Smooth muscle cell (in vitro differentiated cells): ENCODE data around the gene ANO7. TPM values are rescaled to one million over a fixed set of nuclear protein-coding genes. Genes with fewer than 3 reads are reported as not detected.

Source experiments
- DNase-seq: peaks from one replicate; lab custom pipeline; 2025; ENCODE audit not compliant: unreplicated experiment; lab: John Stamatoyannopoulos, UW
- H2AFZ ChIP-seq: fragments of 200-600 bp; sonication (generic); 2 replicates; pipeline ENCODE4 v1.6.0; 2016; ENCODE audit warnings: antibody characterized with exemption, low read depth, mild to moderate bottlenecking
- H3F3A ChIP-seq: fragments of 200-600 bp; sonication (generic); 2 replicates; pipeline ENCODE4 v1.6.0; 2017; ENCODE audit warnings: antibody characterized with exemption, low read depth
- H3K27ac ChIP-seq: fragments of 200-600 bp; sonication (generic); 2 replicates; pipeline ENCODE4 v1.5.1; 2016; ENCODE audit warnings: low read depth, mild to moderate bottlenecking
- H3K27me3 ChIP-seq: fragments of 200-600 bp; sonication (generic); 2 replicates; pipeline ENCODE4 v1.6.1; 2016; ENCODE audit warnings: low read depth, mild to moderate bottlenecking
- H3K36me3 ChIP-seq: fragments of 200-600 bp; sonication (generic); 2 replicates; pipeline ENCODE4 v1.5.1; 2016; ENCODE audit warnings: low read depth
- H3K4me1 ChIP-seq: fragments of 200-600 bp; sonication (generic); 2 replicates; pipeline ENCODE4 v1.5.1; 2016; ENCODE audit warnings: low read depth
- H3K4me2 ChIP-seq: fragments of 200-600 bp; sonication (generic); 2 replicates; pipeline ENCODE4 v1.6.0; 2016; ENCODE audit warnings: mild to moderate bottlenecking
- H3K4me3 ChIP-seq: fragments of 200-600 bp; sonication (generic); 2 replicates; pipeline ENCODE4 v1.5.1; 2016; ENCODE audit warnings: mild to moderate bottlenecking
- H3K79me2 ChIP-seq: fragments of 200-600 bp; sonication (generic); 2 replicates; pipeline ENCODE4 v1.6.0; 2016; ENCODE audit warnings: low read depth, mild to moderate bottlenecking
- H3K9ac ChIP-seq: fragments of 200-600 bp; sonication (generic); 2 replicates; pipeline ENCODE4 v1.6.0; 2016; ENCODE audit warnings: low read depth
- H3K9me3 ChIP-seq: fragments of 200-600 bp; sonication (generic); replicated peaks from 2 replicates; pipeline ENCODE4 v1.5.1; 2016; ENCODE audit warnings: low read depth
- H4K20me1 ChIP-seq: fragments of 200-600 bp; sonication (generic); 2 replicates; pipeline ENCODE4 v1.6.0; 2016; ENCODE audit warnings: low read depth
- CTCF ChIP-seq: fragments of 200-600 bp; sonication (generic); IDR thresholded peaks from 2 replicates; pipeline ENCODE4 v1.5.1; 2017; ENCODE audit warnings: borderline replicate concordance, mild to moderate bottlenecking, antibody characterized with exemption; ENCODE audit not compliant: insufficient read depth, poor library complexity, severe bottlenecking
- WGBS: methylation state at CpG from one replicate; pipeline ENCODE4 v1.1.7; 2016; ENCODE audit warnings: low lambda C conversion rate; 5-methylcytosine and 5-hydroxymethylcytosine counted together
- polyA plus RNA-seq: library from polyadenylated mRNA; unstranded; fragments of >200 nt; fragmentation: Nextera tagmentation; extraction: Ambion mirVana; gene quantifications from 2 replicates; pipeline ENCODE4 v1.2.1, GENCODE V29; 2016
- total RNA-seq: library from RNA; depleted of rRNA; stranded (reverse); fragments of >200 nt; gene quantifications from 2 replicates; pipeline ENCODE4 v1.2.3, GENCODE V29; 2014

ANO7 gene
- total and polyA plus RNA-seq, 2 experiments from 2014 or later: 1.3 to 1.4 TPM

DNA sequence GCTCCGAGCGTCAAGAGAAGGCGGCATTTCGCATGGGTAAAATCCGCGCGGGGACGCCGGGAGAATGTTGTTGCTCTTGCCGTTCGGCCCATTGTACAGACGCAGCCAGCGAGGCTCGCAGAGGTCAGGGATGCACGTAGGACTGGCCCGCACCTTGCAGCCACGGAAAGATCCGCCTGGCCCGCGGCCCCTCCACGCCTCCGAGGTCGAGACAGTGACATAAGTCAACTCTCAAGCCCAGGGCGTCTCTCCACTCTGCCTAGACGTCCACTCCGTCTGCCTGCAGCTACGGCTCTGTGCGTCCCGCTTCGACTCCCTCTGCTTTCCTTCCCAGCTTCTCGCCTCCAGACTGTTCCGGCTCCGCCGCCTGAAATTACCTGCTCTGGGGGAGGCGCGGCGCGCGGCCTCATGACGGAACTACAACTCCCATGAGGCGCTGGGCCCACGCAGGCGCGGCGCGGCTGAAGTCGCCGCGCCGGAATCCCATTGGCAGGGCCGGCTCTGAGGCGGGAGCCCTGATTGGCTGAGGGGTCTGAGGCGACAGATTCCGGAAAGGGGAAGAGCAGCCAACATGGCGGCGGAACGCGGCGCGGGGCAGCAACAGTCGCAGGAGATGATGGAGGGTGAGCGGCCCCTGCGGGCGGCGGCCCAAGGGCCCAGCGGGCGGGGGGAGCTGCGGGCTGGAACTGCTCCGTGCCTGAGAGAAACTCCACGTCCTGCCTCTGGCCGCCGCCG lies 38.4 kb upstream of the ANO7 start, which contains the start of gene PPP1R7:
PPP1R7 (plus strand) TSS at position 543 of the 735 bp plus-strand sequence; CDS start at position 572, 29 bp downstream.
- peak; percentile 10 for TF ChIP-seq CTCF
- peak within 1 kb of the TSS; percentile 81 for H2AFZ ChIP-seq
- peaks cover 6% of the 10 kb centered on the region for H3K4me1 ChIP-seq
- H3K36me3 ChIP-seq: peaks cover 3% of the 10 kb centered on the region
- H4K20me1 ChIP-seq: peaks cover 11% of the 10 kb centered on the region
- H3K4me3 ChIP-seq: peak within 1 kb of the TSS; percentile 89
- peak within 1 kb of the TSS; percentile 17 for H3K27ac ChIP-seq
- peak within 1 kb of the TSS; percentile 81 for H3K9ac ChIP-seq
- H3K4me2 ChIP-seq: peak within 1 kb of the TSS; percentile 91
- no peaks in the 10 kb centered on the region for H3F3A ChIP-seq
- H3K27me3 ChIP-seq: no peaks in the 10 kb centered on the region
- H3K9me3 ChIP-seq: no peaks in the 10 kb centered on the region
- peaks cover 13% of the 10 kb centered on the region for H3K79me2 ChIP-seq
- 2% methylated on average over 69 of the region's 73 CpGs for WGBS
- peak; percentile 81 for DNase-seq

- Histone ChIP-seq H3K4me3 (peak overlapping the region; percentile 89), H3K27me3 (no peaks in the 10 kb centered on the region), H3K4me2 (peak overlapping the region; percentile 91), H4K20me1 (peaks cover 11% of the 10 kb centered on the region), H3K36me3 (peaks cover 3% of the 10 kb centered on the region), H3K4me1 (peaks cover 6% of the 10 kb centered on the region), H2AFZ (peak overlapping the region; percentile 81), H3F3A (no peaks in the 10 kb centered on the region), H3K9ac (peak overlapping the region; percentile 81), H3K27ac (peak overlapping the region; percentile 17), H3K9me3 (no peaks in the 10 kb centered on the region), H3K79me2 (peaks cover 13% of the 10 kb centered on the region)
- TF ChIP-seq CTCF: no peak
- WGBS: 16% methylated on average over 32 of the region's 37 CpGs
- DNase-seq: no peak
Observed at GRCh38 chr2:241150660-241151530, 37.6 kb upstream of the ANO7 start.

GRCh38 chr2:241151934-241152660 lies 36.4 kb upstream of the ANO7 start:
- no peak overlapping the region for H3K27ac ChIP-seq
- no peak overlapping the region for H3K4me3 ChIP-seq
- H4K20me1 ChIP-seq: peaks cover 11% of the 10 kb centered on the region
- no peak overlapping the region for H2AFZ ChIP-seq
- peaks cover 3% of the 10 kb centered on the region for H3K36me3 ChIP-seq
- WGBS: 69% methylated on average over 8 of the region's 8 CpGs
- peaks cover 13% of the 10 kb centered on the region for H3K79me2 ChIP-seq
- H3K9me3 ChIP-seq: no peaks in the 10 kb centered on the region
- no peak for TF ChIP-seq CTCF
- H3K4me1 ChIP-seq: peaks cover 6% of the 10 kb centered on the region
- H3K4me2 ChIP-seq: no peak overlapping the region
- no peaks in the 10 kb centered on the region for H3K27me3 ChIP-seq
- DNase-seq: no peak
- no peaks in the 10 kb centered on the region for H3F3A ChIP-seq
- H3K9ac ChIP-seq: no peak overlapping the region
